Activated gamma-delta T cell treated with anti-CD3 and anti-CD28 coated beads, Interleukin-2, amount 50 U/mL, for 16 hours (primary cell): ENCODE measurements around the gene ABHD8.

ENCODE experiments used
- DNase-seq: peaks from one replicate; pipeline ENCODE4 v3.0.0-alpha.2; 2020; ENCODE audit warnings: low read depth

The ABHD8 gene

GRCh38 chr19:17242431-17243208 is 60.6 kb downstream of the ABHD8 start:
- no peak for DNase-seq
